Measurements from ENCODE around the gene PTPN23.

Gene PTPN23

DNA sequence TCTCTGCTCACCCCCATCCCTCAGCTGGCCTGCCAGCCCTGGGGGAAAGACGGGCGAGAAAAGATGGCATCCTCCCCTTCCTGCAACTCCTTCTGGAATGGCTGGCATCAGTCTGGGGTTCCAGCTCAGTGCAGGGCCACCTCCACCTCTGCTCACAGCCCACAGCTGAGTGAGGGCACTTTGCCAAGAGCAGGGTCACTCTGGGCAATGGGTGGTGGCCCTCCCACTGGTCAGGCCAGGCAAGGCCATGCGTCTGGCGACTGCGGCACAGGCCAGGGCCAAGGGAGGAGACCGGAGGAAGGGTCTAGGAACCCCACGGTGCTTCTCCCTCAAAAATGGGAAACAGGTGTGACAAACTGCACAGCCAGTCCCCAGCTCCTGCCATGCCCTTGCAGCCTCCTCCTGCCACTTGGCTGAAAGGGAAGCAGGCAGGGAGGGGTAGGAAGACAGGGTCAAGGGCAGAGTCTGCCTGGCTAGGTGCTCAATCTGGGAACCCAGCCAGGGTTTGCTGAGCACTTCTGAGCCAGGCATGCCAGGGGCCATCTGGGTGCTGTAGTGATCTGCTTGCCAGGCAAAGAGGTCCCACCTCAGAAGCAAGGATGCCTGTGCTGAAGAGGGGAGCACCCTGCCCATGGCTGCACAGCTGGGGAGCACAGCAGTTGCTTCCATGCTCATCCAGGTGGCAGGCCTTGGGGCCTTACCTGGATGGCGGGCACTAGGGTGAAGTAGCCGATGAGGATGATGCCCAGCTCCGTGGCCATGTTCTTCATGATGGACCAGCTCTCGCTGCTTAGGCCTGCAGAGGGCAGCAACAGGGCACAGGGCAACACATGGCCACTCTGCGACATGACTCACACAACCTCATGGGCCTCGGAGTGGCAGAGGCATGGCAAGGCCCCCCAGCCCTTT, 41.2 kb downstream of the PTPN23 start:
- peak; percentile 78 for DNase-seq

DNA sequence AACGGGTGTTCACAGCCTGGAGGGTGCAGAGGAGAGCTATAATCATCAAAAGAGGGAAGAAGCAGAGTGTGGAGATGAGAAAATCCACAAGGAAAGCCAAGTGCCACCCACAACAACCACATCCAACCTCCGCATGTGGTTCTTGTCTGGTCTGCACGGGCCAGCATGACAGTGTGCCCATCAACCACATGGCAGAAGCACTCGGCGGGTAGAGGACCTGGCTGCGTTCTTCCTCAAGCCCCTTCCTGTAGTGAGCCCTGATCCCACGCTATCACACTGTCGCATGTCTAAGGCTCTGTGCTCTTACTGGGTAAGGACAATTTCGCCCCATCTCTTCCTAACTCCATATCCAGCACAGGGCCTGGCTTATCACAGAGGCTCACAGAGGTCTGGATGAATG, 41.9 kb downstream of the PTPN23 start:
- no peak for DNase-seq

DNA sequence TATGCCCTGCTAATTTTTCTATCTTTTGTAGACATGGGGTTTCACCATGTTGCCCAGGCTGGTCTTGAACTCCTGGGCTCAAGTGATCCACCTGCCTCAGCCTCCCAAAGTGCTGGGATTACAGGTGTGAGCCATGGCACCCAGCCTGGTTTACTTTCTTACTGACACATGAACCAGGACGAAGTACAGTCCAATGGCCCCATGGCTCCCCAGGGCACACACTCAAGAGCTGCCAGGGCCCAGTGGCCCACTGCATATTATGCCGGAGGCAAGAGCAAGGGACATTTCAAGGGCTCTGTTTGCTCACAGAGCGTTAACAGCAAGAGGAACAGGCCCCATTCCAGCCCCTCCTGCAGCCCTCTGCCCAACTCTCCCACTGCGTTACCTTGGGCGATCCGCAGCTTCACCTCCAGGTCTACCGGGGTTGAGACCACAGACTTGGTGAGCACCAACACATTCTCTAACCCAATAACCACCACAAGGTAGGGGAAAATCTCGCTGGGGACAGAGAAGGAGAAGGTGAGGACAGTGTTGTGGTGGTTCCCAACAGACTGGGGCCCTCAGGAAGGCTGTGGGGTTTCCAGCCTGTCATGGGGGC, 42.8 kb downstream of the PTPN23 start:
- DNase-seq, result no peak

DNA sequence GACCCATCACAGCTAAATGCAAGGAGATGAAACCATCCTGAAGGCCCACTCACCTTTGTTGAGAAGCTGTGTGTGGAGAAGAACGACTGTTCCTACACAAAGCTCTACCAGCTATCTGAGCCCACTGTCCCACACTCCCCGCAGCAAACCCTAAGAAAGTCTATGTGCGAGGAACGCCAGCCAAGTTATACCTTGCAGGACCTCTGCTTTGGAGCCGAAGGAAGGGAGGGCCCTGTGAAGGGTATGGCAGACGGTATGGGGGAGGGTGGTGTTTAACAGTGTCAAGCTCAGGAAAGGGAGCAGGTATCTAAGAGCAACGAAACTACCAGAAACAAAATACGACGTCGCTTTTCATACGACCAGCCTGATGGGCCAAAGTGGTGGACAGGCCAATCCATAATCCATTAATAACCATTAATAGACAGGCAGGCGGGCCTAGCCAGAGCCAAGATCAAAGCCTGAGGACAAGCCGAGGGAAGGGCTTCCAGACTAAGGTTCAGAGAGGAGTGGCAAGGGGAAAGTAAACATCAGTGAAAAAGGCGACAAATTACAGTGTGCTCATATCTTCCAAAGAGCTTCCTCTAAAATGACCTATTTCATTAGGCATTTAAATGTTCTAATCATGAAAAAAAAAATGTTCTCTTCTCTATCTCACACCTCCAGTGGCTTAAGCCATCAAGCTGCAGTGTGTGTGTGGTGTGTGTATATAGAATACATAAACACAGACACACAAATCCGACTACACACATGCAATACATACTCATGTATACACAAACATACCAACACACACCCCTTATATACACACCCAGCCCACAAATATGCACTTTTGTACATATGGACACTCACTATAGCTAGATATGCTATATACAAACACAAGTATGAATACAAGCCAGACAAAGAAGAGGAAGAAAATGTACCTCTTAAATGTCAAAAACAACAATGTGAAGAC, 43.9 kb downstream of the PTPN23 start:
- no peak for DNase-seq

DNA sequence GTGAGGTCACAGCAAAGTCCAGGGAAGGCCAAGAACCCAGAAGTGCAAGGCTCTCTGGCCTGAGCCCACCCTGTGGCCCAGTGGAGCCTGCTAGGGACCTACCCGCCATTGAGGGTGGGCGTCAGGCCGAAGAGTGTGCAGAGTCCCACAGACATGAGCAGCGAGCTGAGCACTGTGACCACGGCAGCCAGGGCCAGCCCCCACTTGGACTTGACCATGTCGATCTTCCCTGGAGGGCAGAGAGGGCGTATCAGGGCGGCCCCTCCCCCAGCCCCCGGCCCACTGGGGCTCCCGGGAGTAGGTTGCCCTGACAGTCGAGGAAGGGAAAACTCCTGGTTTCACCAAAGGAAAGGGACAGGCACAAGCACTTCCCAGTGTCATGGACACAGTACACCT, 44.6 kb downstream of the PTPN23 start:
- no peak for DNase-seq

DNA sequence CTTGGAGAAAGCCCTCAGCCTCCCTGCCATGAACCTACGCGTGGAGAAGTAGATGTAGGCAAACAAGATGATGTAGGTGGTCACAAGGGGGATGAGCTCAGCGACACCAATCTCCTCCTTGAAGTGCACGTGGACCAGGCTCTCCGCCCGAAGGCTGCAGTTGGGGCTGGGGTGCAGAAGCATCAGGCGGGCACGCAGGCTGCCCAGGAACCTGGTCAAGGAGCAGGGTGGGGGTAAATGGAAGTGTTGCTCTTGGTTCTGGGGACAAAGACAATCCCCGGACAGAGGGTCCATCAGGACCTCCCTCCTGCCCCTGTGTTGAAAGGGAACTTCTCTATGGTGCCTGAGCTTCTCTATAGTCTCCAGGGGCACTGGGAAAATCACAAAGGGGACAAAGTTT, 45.1 kb downstream of the PTPN23 start:
- DNase-seq, result no peak

DNA sequence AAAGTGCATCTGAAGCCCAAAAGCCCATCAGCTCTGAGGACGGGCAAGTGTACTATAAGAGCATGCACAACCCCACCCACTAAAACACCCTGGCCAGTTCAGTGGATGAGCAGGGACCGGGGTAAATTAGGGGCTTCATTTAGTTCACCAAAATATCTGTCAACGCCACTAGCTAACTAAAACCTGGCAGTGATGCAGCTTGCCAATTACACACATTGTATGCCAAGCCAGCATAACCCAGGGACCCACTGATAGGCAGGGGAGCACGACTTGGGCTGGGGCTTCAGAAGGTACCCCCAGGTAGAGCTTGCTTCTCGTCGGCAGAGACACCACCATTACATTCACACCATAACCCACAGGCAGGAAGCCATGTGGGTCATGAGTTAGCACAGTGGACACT, 47.0 kb downstream of the PTPN23 start:
- DNase-seq, result no peak

DNA sequence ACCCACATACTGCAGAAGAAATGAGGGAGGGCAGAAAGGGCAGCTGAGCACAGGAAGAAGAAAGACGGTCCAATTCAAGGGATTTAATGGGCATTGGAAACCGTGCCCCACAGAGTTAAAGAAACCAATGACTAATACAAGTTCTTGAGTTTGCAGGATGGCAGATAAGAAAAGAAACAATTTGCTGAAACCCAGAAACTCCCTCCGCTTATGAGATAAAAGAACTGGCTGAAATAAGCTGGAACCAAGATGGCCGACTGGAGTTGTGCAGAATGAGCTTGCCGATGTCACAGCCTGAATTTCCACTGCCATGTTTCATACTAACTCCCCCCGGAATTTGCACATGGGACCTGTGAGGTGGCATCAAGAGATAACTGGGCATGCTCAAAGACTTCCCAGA, 47.8 kb downstream of the PTPN23 start:
- no peak for DNase-seq

DNA sequence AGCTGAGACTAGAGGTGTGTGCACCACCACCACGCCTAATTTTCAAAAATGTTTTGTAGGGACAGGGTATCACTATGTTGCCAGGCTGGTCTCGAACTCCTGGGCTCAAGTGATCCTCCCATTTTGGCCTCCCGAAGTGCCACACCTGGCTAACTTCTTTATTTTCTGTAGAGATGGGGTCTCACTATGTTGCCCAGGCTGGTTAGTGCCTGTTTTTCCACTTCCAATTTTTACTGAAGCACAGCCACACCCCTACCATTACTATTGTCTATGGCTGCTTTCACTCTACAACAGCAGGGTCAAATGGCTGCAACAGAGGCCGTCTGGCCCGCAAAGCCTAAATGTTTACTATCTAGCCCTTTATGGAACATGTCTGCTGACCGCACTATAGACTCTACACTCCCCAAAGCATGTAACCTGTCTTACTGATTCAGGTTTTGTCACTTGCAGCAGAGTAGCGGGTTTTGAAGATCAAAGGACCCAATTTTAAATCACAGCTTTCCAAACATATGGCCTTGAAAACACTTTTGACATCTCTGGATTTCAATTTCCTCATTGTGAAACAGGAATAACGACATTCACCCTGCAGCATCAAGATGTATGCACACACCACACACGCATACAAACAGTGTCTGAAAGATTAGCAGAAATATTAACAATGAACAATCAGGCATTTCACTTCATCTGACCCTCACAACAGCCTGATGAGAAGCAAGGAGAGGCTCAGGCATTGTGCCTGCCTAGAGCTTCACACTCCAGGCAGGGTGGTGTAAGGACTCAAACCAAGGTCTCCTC, 48.9 kb downstream of the PTPN23 start:
- no peak for DNase-seq

DNA sequence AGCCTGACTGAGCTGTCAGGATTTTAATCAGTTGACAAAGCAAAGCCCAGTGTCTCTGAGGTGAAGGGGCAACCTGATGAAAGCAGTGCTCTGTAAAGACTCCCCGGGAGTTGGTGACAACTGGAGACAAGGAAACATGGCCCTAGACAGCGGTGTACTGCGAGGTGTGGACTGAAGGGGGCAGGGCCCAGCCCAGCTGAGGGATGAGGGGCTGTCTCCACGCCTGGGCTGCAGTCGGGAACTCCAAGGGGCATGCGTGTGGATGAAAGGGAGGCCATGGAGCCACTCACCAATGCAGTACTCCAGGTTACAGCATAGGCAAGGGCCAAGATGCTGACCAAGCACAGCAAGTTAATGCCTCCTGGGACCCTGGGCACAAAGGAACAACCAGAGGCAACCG, 49.8 kb downstream of the PTPN23 start:
- no peak for DNase-seq

DNA sequence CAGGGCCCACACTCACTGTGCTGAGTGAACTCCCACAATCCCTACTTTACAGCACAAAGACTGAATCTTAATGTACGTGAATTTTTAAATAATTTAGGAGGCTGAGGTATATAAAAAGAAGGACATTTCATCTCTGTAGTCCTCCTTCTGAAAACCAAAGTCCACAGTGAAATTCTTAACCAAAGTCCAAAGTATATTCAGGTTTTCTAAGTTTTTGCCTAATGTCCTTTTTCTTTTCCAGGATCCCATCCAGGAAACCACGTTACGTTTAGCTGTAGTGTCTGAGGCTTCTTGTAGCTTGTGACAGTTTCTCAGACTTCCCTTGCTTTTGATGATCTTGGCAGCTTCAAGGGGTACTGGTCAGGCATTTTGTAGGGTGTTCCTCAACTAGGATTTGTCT, 50.4 kb downstream of the PTPN23 start:
- DNase-seq, result no peak

DNA sequence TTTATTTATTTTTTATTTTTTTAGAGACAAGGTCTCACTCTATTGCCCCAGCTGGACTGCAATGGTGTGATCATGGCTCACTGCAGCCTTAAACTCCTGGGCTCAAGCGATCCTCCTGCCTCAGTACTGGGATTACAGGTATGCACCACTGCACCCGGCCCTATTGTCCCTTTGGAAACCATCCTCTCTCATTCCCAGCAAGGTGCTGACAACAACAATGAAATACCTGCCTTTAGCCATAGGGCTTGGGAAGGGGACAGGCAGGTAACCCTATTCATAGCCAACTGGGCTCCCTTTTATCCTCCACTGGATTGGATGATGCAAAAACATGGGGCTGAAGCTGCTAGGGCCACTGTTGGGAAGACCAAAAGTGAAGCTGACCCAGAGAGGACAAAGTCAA, 51.9 kb downstream of the PTPN23 start:
- no peak for DNase-seq

DNA sequence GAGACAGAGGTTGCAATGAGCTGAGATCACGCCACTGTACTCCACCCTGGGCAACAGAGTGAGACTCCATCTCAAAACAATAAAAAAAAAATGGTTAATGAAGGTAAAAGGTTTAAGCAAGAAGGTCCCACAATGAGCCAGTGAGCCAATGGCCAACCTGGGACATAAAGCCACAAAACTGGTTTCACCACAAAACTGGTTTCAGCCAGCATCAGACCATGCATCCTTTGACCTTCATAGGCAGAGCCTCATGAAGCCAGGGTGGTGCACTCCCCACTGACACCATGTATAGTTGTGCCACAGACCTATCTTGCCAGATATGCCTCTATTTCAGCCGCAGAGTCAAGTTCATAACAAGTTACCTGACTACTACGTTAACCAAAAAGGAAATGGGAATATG, 53.0 kb downstream of the PTPN23 start:
- DNase-seq, result no peak

DNA sequence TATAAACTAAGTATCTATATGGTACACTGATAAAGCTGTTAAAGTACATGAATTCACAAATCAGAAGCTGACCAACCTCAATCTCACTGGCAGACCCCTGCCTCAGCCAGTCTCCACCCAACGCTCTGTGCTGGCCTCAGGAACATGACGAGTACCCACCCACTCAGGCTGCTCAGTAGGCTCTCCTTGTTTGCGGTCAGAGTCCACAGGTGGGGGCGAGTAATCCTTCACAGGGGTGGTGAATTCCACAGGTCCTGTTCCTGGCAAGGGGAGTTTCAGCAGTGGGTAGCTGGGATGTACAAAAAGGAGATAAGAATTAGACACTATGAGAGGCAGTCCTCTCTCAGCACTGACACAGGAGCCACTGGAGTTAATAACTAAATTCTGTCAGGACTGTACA, 54.0 kb downstream of the PTPN23 start:
- DNase-seq, result no peak

DNA sequence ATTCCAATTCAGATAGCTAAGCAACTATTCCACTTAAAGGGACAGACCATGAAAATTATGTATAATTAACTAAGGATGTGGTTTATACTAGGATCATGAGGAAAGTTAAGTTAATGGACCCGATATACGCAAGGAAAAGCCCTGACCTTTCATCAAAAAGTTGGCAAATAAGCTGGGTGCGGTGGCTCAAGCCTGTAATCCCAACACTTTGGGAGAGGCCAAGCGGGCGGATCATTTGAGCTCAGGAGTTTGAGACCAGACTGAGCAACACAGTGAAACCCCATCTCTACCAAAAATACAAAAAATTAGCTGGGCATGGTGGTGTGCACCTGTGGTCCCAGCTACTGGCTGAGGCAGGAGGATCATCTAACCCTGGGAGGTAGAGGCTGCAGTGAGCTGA, 55.4 kb downstream of the PTPN23 start:
- no peak for DNase-seq

DNA sequence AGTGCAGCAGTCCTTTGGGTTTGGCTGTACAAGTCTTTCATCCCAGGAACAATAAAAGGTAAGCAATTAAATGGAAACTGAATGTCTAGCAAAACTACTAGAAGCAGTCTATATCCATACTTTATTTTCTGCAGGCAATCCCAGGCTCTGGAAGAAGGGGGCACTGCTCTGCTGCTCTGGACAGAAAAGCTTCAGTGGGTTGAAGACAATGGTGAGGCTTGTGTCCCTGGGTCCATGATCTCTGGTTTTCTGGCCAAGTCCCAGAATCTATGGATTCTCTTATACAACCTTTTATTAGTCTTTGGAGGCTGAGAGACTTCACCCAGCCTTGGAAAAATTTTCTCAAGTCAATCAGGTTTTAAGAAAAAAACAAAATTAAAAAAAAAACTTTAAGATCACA, 59.3 kb downstream of the PTPN23 start:
- DNase-seq, result no peak

DNA sequence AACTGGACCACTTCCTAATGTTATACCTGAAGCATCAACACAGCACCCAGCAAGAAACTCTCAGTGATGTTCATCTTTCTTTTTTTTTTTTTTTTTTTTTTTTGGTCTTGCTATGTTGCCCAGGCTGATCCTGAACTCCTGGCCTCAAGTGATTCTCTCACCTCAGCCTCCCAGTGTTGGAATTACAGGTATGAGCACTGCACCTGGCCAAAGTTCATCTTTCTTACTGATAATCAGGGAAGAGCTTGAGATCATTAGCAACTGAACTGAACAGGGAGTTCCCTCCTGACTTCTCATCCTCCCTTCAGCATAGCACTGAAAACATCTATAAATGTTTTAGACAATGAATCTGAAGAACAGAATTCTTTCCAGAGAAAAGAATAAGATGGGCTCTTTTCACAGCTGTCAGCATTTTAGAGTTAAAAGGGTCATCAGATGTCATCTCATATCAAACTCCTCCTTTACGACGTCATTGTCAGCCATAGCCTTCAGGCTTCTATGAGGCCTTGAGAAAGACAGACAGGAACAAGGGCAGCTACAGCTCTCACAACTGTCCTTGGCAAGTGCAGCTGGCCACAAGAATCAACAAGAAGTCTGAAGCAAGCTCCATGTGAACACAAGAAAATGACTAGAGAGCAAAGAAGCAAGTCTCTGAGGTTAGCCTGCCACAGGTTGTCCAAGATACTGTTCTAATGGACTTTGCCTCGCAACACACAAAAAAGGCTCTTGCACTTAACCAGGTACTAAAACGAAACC, 61.2 kb downstream of the PTPN23 start:
- DNase-seq, result no peak

DNA sequence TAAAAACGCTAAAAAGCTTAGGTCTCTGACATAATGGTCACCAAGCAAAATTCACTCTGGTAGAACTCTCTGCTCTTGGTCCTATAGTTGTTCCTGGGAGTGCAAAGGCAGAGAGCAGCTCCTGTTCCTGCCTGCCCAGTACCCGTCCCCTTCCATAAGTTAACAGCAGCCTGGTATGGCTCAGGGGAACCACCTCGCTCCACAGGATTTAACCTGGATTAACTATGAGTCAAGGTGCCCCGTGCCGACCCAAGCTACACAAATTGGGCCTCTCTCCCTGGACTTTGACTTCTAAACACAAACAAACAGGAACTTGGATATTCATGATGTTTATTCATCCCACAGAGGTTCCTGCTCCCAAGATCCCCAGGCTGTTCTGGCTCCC, 62.8 kb downstream of the PTPN23 start:
- DNase-seq, result no peak

DNA sequence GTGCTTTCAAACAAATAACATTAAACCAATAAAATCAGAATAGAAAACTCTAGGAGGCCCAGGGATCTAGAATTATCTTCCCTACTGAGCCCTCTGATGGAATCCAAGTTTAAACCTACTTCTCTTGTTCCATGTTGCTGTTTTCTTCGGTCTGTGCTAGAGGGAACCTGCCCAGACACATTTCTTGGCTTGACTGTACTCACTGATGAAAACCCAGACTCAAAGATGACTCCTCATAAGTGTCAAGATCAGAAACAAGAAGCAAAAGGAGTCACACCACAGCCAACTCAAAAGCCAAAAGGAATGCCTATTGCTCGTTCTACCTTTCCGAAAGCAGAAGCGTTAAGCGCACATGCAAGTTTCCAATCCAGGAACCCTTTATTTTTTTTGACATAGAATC, 63.3 kb downstream of the PTPN23 start:
- DNase-seq, result no peak

DNA sequence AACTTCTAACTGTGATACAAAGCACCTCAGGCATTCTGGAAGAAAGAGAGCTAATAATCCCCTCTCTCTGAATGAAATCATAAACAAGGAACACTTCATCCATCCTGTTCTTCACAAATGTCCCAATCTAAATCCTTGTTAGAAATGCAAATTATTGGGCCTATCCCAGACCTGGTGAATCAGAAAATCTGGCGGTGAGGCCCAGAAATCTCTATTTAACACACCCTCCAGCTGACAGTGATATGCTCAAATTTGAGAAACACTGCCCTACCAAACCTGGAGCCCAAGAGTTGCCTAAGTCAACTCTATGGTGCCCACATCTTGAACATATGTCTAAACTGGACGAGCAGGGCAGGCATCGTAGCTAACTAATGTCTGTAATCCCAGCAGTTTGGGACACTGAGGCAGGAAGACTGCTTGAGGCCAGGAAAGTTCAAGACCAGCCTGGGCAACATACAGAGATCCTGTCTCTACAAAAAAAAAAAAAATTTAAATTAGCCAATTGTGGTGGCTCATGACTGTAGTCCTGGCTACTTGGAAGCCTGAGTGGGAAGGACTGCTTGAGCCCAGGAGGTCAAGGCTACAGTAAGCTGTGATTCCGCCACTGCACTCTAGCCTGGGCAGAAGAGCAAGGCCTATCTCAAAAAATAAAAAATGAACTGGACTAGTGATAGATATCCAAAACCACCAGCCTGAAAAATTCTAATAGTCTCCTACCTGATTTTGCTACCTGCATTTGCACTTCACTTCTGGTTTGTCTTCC, 71.8 kb downstream of the PTPN23 start:
- no peak for DNase-seq

DNA sequence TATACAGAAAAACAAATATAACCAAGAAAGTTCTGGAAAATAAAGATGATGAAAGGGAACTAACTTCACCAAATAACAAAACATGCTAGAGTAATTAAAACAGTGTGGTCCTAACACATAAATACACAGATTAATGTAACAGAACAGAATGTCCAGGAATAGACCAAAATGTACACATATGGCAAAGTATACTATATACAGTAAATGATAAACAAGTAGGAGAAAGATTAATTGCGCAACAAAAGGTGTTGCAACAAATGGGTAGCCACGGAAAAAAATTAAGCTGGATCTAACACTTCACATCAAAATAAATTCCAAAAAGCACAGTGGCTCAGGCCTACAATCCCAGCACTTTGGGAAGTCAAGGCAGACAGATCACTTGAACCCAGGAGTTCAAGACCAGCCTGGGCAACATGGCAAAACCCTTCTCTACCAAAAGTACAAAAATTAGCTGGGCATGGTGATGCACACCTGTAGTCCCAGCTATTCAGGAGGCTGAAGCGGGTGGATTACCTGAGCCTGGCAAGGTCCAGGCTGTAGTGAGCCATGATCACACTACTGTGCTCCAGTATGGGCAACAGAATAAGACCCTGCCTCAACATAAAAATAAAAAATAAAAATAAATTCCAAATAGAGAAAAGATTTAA, 75.1 kb downstream of the PTPN23 start:
- no peak for DNase-seq

Measured in 8988T (cell line).